ENCODE results near the gene ZBTB7A. TPM values are rescaled to one million over a fixed set of nuclear protein-coding genes. Genes with fewer than 3 reads are reported as not detected.

Gene ZBTB7A
- total RNA-seq, 2 donors from 2014 or later: 29.9 to 39.6 TPM

DNA sequence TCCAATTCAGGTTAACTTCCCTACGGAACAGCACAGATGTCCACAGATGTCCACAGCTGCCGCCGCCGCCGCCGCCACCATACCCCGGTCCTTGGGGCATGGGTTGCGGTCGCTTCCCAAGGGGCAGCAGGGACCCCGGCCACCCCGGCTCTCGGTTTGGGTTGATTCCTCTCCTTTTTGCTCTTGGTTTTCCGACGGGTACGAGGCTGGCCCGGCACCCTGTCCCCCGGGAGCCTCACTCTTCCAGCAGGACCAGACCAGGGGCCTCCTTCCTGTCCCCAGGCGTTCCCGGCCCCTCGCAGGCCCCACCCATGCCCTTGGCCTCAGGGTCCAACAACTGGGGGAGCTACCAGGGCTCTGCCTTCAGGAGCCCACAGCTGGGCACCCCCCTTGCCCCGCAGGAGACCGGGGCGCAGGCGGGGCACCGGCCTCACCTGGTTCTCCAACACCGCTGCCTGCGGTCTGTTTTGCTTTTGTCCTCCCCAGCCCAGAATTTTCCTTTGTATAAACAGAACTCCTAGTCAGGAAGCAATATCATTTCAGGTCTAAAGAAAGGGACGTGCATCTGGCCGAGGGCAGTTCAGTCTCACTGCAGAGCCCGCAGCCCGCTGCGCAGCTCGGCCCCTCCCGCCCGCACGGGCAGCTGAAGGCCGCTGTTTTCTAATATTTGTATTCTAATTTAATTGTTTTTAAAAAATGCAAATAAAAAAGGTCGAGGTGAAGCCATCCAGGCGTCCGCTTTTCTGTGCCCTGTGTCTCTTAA lies 27.9 kb downstream of the ZBTB7A start:
- H3K9me3 Mint-ChIP-seq: no peaks in the 10 kb centered on the region
- no peaks in the 10 kb centered on the region for H3K4me1 Mint-ChIP-seq (ENCODE audit: low read depth)
- no peak for ATAC-seq (replicated peaks in 1 of 2)
- H3K27ac Mint-ChIP-seq: no peak overlapping the region
- H3K36me3 Mint-ChIP-seq (ENCODE audit: insufficient read depth in 2 of 2): no peaks in the 10 kb centered on the region
- no peaks in the 10 kb centered on the region for H3K27me3 Mint-ChIP-seq (ENCODE audit: low read depth)
- H3K4me3 Mint-ChIP-seq: no peak overlapping the region
- no peak for DNase-seq

DNA sequence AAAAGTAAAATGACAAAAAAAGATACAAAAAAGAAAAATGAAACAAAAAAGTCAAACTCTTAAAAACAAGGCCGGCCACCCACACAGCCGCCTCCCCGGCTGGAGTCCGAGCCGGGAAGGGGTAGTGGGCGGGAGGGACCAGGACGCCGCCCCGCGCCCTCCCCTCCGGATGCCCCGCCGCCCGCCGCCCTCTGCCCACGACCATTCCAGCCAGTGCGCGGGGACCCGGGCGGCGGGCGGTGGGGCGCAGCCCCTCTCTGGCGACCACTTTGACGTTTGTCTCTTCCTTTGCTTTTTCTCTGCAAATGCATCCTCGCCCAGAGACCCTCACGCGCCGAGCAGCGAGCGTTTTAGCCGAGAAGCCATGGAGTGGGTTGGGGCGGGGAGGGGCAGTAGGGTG lies 28.6 kb downstream of the ZBTB7A start:
- H3K4me1 Mint-ChIP-seq (ENCODE audit: low read depth): no peaks in the 10 kb centered on the region
- no peak for ATAC-seq (replicated peaks in 1 of 2)

DNA sequence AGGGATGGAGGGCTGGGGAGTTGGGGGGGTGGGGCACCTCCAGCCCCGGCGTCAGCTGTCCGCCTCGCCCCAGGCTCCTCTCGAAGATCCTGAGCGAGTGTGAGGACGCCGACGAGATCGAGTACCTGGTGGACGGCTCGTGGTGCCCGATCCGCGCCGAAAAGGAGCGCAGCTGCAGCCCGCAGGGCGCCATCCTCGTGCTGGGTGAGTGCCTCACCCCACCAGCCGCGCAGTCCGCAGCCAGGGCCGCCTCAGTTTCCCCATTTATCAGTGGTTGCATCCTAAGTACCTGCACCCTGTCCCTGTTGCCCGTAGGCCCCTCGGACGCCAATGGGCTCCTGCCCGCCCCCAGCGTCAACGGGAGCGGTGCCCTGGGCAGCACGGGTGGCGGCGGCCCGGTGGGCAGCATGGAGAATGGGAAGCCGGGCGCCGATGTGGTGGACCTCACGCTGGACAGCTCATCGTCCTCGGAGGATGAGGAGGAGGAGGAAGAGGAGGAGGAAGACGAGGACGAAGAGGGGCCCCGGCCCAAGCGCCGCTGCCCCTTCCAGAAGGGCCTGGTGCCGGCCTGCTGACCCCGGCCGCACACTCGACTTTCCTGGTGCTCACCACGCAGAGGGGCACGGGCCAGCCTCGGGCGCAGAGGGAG lies 29.3 kb downstream of the ZBTB7A start:
- no peaks in the 10 kb centered on the region for H3K9me3 Mint-ChIP-seq
- DNase-seq (no peak), ATAC-seq (replicated peaks in 1 of 2) (no peak)
- no peaks in the 10 kb centered on the region for H3K27me3 Mint-ChIP-seq (ENCODE audit: low read depth)
- no peaks in the 10 kb centered on the region for H3K36me3 Mint-ChIP-seq (ENCODE audit: insufficient read depth in 2 of 2)
- H3K4me3 Mint-ChIP-seq: no peak overlapping the region
- no peak overlapping the region for H3K27ac Mint-ChIP-seq
- H3K4me1 Mint-ChIP-seq (ENCODE audit: low read depth): no peaks in the 10 kb centered on the region

More for the DNA sequence above, 28.6 kb downstream of the ZBTB7A start:
- H3K27ac Mint-ChIP-seq: no peak overlapping the region
- no peak overlapping the region for H3K4me3 Mint-ChIP-seq
- DNase-seq: no peak
- H3K9me3 Mint-ChIP-seq: no peaks in the 10 kb centered on the region
- no peaks in the 10 kb centered on the region for H3K36me3 Mint-ChIP-seq (ENCODE audit: insufficient read depth in 2 of 2)
- no peaks in the 10 kb centered on the region for H3K27me3 Mint-ChIP-seq (ENCODE audit: low read depth)

DNA sequence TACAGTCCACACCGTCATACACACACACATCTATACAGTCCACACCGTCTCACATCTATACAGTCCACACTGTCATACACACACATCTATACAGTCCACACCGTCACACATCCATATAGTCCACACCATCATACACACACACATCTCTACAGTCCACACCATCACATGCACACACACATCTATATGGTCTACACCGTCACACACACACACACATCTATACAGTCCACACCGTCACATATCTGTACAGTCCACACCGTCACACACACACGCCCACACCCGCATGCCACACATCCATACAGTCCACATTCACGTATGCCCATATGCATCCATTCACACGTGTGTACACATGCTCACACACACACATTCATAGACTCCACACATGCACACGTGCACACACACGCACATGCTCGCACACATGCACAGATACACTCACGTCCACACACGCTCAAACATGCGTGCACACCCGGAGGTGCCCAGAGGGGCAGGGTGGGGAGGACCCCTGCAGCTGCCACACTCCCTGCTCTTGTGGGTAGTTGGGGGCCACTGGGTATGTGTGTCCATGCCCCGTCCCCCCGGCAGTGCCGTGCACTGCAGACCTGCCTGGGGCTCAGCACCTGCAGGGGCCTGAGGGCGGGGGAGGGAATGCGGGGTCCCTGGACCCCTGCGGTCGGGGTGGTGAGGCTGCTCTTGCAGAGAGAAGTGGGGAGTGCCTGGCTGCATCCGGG lies 30.0 kb downstream of the ZBTB7A start:
- no peaks in the 10 kb centered on the region for H3K36me3 Mint-ChIP-seq (ENCODE audit: insufficient read depth in 2 of 2)
- no peaks in the 10 kb centered on the region for H3K27me3 Mint-ChIP-seq (ENCODE audit: low read depth)
- H3K4me3 Mint-ChIP-seq: no peak overlapping the region
- no peaks in the 10 kb centered on the region for H3K4me1 Mint-ChIP-seq (ENCODE audit: low read depth)
- DNase-seq: no peak
- no peak overlapping the region for H3K27ac Mint-ChIP-seq
- ATAC-seq (replicated peaks in 1 of 2): peak in 1 of 2 donors; percentile 22
- no peaks in the 10 kb centered on the region for H3K9me3 Mint-ChIP-seq

DNA sequence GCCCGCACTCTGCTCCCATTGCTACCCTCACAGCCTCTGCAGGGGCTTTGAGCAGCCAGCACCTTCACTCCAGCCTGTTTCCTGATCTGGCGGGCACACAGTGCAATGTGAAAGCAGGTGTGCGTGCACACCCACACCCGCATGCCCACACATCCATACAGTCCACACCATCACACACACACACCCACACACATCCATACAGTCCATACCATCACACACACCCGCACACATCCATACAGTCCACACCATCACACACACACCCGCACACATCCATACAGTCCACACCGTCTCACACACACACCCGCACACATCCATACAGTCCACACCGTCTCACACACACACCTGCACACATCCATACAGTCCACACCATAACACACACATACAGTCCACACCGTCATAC lies 31.1 kb downstream of the ZBTB7A start:
- no peak overlapping the region for H3K27ac Mint-ChIP-seq
- DNase-seq (no peak), ATAC-seq (replicated peaks in 1 of 2) (peak in 1 of 2 donors; percentile 21)
- H3K4me3 Mint-ChIP-seq: no peak overlapping the region
- H3K36me3 Mint-ChIP-seq (ENCODE audit: insufficient read depth in 2 of 2): no peaks in the 10 kb centered on the region
- H3K27me3 Mint-ChIP-seq (ENCODE audit: low read depth): no peaks in the 10 kb centered on the region
- no peaks in the 10 kb centered on the region for H3K4me1 Mint-ChIP-seq (ENCODE audit: low read depth)
- no peaks in the 10 kb centered on the region for H3K9me3 Mint-ChIP-seq

DNA sequence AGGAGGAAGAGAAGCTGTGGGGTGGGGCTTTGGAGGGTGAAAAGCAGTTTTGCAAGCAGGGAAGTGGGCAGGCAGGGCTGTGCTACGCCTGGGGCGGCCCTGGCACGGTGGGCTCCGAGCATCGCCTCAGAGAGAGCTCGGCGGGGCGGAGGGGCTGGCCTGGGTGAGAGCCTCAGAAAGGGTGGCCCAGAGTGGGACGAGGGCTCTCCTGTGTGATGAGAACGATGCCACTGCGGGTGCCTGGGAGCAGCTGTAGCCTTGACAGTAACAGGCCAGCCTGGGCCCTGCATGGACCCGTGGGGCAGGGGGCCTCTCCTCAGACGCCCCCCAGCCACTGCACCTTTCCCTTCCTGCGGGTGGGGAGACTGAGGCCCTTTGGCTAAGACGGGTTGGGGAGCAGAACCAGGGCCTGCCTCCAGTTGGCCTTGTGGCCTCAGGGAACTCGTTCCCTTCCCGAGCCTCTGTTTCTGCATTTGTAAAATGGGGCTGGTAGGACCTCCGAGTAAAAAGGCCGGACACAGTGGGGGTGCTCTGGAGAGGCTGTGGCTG lies 31.6 kb downstream of the ZBTB7A start:
- no peaks in the 10 kb centered on the region for H3K36me3 Mint-ChIP-seq (ENCODE audit: insufficient read depth in 2 of 2)
- no peaks in the 10 kb centered on the region for H3K9me3 Mint-ChIP-seq
- no peak overlapping the region for H3K27ac Mint-ChIP-seq
- DNase-seq (no peak), ATAC-seq (replicated peaks in 1 of 2) (no peak)
- H3K27me3 Mint-ChIP-seq (ENCODE audit: low read depth): no peaks in the 10 kb centered on the region
- H3K4me1 Mint-ChIP-seq (ENCODE audit: low read depth): no peaks in the 10 kb centered on the region
- H3K4me3 Mint-ChIP-seq: no peak overlapping the region

DNA sequence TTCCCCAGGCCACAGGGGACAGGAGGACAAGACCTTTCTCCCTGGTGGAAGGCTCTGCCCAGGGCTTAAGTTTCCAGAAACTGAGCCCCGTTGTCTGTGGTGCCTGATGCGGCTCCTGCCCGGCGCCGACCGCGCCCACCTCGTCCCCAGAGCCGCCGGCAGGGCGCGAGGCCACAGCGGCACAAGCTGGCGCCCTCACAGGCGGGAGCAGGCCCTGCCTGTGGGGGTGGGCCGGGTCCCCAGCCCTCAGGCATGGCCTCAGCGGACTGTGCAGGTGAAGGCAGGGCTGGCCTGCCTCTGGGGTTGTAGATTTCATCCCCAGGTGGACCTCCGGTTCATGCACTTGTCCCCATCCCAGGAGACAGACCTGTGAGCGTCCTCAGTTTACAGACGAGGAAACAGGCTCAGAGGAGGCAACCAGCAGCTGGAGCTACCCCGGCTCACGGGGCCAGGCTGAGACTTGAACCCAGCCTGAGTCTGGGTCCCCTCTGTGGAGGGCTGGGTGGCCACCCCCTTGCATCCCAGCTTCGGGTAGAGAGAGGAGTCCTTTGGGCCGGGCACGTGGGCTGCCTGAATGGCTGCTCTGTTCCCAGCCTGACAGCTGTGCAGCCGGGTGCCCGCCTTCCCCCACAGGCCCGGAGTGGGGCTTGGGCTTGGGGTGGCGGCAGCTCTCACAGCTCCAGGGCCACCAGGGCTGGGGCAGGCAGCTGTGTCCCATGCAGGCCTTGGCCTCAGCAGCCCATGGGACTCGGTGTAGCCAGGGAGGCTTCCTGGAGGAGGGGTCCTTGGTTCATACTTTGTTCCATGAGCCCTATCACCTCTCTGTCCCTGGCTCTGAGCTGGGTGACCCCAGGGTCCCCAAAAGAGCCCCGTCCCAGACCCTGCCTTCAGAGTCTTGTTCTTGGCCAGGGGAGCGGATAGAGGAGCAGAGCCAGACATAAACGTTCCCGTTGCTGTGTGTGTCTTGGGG lies 32.4 kb downstream of the ZBTB7A start:
- no peaks in the 10 kb centered on the region for H3K27me3 Mint-ChIP-seq (ENCODE audit: low read depth)
- no peak overlapping the region for H3K27ac Mint-ChIP-seq
- DNase-seq (no peak), ATAC-seq (replicated peaks in 1 of 2) (no peak)
- peaks cover 0 to 1% of the 10 kb centered on the region in 2 donors for H3K36me3 Mint-ChIP-seq (ENCODE audit: insufficient read depth in 2 of 2)
- no peaks in the 10 kb centered on the region for H3K4me1 Mint-ChIP-seq (ENCODE audit: low read depth)
- H3K9me3 Mint-ChIP-seq: no peaks in the 10 kb centered on the region
- H3K4me3 Mint-ChIP-seq: no peak overlapping the region

DNA sequence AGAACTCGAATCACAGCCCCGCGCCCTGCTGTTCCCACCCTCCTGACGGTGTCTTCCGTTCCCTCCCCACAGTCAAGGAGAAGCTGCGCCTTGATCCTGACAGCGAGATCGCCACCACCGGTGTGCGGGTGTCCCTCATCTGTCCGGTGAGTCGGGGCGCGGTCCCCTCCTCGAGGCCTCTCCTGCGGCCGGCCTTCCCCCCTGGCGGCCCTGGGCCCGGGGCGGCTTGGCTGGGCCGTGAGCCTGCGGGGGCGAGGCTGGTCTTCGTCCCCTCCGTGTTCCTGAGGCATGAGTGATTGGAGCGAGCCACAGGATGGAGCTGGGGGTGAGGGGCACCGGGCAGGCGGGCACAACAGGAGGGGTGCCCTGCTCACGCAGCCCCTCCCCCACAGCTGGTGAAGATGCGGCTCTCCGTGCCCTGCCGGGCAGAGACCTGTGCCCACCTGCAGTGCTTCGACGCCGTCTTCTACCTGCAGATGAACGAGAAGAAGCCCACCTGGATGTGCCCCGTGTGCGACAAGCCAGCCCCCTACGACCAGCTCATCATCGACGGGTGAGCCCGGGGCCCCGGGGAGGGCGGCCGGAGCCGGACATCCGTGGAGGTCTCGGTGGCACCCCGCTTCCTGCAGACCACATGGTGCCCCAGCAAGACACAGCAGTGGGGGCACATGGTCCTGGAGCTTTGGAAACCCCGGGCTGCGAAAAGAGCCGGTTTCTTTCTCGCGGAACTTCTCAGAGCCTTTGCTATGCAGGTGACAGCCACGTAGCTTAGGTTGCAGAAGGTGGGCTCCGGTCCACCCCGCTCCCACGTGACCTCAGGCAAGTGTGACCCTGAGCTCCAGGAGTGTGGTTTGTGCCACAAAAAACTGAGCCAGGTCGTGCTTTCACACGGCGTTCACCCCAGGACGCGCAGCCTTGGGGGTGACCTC lies 33.4 kb downstream of the ZBTB7A start:
- H3K4me1 Mint-ChIP-seq (ENCODE audit: low read depth): no peaks in the 10 kb centered on the region
- no peak overlapping the region for H3K4me3 Mint-ChIP-seq
- DNase-seq (no peak), ATAC-seq (replicated peaks in 1 of 2) (no peak)
- H3K27ac Mint-ChIP-seq: no peak overlapping the region
- no peaks in the 10 kb centered on the region for H3K27me3 Mint-ChIP-seq (ENCODE audit: low read depth)
- H3K36me3 Mint-ChIP-seq (ENCODE audit: insufficient read depth in 2 of 2): peaks cover 0 to 4% of the 10 kb centered on the region in 2 donors
- no peaks in the 10 kb centered on the region for H3K9me3 Mint-ChIP-seq

DNA sequence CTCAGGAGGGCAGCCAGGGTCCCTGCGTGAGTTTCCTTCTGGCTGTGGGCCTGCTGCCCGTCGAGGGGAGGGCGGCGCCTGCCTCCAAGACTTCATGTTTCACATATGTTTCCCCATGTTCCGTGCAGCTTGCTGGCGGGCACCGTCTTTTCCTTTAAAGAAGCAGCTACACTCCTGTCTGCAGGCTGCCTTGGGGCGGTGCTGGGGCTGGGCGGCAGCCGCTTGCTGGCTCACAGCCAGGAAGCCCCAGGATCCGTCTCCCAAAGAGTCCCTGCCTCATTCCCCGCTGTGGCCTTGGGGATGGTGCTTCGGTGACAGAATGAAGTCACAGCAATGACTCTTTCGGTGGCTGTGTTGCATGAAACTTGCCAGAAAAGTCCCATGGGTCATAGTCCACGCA lies 34.3 kb downstream of the ZBTB7A start:
- Mint-ChIP-seq H3K36me3 (ENCODE audit: insufficient read depth in 2 of 2) (peaks cover 0 to 4% of the 10 kb centered on the region in 2 donors), H3K27ac (no peak overlapping the region)
- ATAC-seq (replicated peaks in 1 of 2): no peak

DNA sequence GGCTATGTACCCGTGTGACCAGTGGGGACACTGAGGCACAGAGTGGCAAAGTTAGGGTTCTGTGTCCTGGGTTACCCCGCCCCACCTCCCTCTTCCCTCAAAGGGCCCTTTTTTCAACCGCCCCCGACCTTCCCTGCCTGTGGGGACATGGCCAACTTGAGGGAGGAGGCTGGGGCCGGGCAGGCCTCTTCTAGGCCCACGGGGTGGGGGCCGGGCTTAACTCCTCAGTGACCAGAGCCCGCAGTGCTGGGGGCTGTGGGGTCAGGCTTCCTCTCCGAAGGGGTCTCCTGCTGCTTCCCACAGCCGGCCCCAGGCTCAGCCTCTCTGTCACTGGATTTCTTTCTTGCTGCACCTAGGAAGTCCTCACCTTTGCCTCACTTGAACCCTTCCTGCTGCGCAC lies 35.3 kb downstream of the ZBTB7A start:
- Mint-ChIP-seq H3K4me3 (no peak overlapping the region), H3K36me3 (ENCODE audit: insufficient read depth in 2 of 2) (peaks cover 0 to 4% of the 10 kb centered on the region in 2 donors), H3K4me1 (ENCODE audit: low read depth) (no peaks in the 10 kb centered on the region), H3K9me3 (no peaks in the 10 kb centered on the region), H3K27me3 (ENCODE audit: low read depth) (no peaks in the 10 kb centered on the region), H3K27ac (no peak overlapping the region)
- DNase-seq (no peak), ATAC-seq (replicated peaks in 1 of 2) (no peak)

More for the DNA sequence above, 34.3 kb downstream of the ZBTB7A start:
- Mint-ChIP-seq H3K4me1 (ENCODE audit: low read depth) (no peaks in the 10 kb centered on the region), H3K4me3 (no peak overlapping the region), H3K27me3 (ENCODE audit: low read depth) (no peaks in the 10 kb centered on the region), H3K9me3 (no peaks in the 10 kb centered on the region)
- no peak for DNase-seq

DNA sequence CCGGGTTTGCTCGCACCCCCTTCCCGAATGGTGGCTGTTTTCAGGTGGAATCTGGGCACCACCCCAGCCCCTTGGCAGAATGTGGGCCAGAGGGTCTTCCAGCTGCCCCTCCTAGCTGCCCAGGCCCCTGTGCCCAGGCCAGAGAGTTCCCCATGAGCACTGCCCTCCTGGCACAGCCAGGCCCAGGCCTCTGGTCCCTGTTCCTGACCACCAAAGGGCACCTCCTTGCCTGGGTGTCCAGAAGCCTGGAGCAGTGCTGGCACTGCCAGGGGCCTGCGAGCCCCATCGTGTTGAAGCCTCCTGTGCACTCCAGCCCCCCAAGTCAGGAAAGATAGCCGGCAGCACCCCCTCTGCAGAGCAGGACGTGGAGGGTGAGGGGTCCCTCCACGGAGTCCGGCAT lies 35.7 kb downstream of the ZBTB7A start:
- no peaks in the 10 kb centered on the region for H3K9me3 Mint-ChIP-seq
- H3K27me3 Mint-ChIP-seq (ENCODE audit: low read depth): no peaks in the 10 kb centered on the region
- H3K36me3 Mint-ChIP-seq (ENCODE audit: insufficient read depth in 2 of 2): peaks cover 0 to 4% of the 10 kb centered on the region in 2 donors
- no peak overlapping the region for H3K4me3 Mint-ChIP-seq
- ATAC-seq (replicated peaks in 1 of 2): no peak
- no peak for DNase-seq
- no peaks in the 10 kb centered on the region for H3K4me1 Mint-ChIP-seq (ENCODE audit: low read depth)
- no peak overlapping the region for H3K27ac Mint-ChIP-seq

All from activated T-cell treated with anti-CD3 and anti-CD28 coated beads, Interleukin-2, amount 50 U/mL, for 72 hours (primary cell).